SK-N-SH (cell line): ENCODE data around the gene SSRP1. TPM values are rescaled to one million over a fixed set of nuclear protein-coding genes. Genes with fewer than 3 reads are reported as not detected.

Experiments used
- CTCF ChIA-PET: fragments of 300-600, 350-600 bp; formaldehyde crosslinking; extraction: SDS; loops from one replicate; lab custom pipeline; 2021; lab: Yijun Ruan, JAX
- POLR2A ChIA-PET: fragments of 350-600 bp; sonication (Branson Sonifier 250); formaldehyde crosslinking; extraction: SDS; loops from one replicate; lab custom pipeline; 2020; ENCODE audit warnings: antibody characterized with exemption, inconsistent platforms; lab: Yijun Ruan, JAX
- DNase-seq: peaks from one replicate; pipeline ENCODE4 v3.0.0; 2012
- H2AFZ ChIP-seq: fragments of 200-600 bp; sonication (generic); 2 replicates; pipeline ENCODE4 v1.8.1; 2016; ENCODE audit warnings: antibody characterized with exemption, mild to moderate bottlenecking, low read depth
- H3F3A ChIP-seq: fragments of 200-600 bp; sonication (generic); replicated peaks from 2 replicates; pipeline ENCODE3; 2016; ENCODE audit warnings: antibody characterized with exemption, mild to moderate bottlenecking; ENCODE audit not compliant: insufficient read depth
- H3K27ac ChIP-seq, 2 experiments: fragments of 200-500 bp in 1 of 2; fragments of 200-600 bp in 1 of 2; sonication (Bioruptor generic) in 1 of 2; sonication (generic), shearing (Covaris generic) in 1 of 2; 2 replicates each; pipeline versions ENCODE4 v1.5.1 to v1.6.1; 2014 to 2016; ENCODE audit warnings: low read depth in 2 of 2, inconsistent platforms in 1 of 2, low read length in 1 of 2, mild to moderate bottlenecking in 1 of 2, mixed read lengths in 1 of 2
- H3K27me3 ChIP-seq: fragments of 200-600 bp; sonication (generic), shearing (Covaris generic); 2 replicates; pipeline ENCODE4 v1.6.1; 2016; ENCODE audit warnings: mixed run types; ENCODE audit not compliant: insufficient read depth
- H3K36me3 ChIP-seq, 2 experiments: fragments of 200-500 bp in 1 of 2; fragments of 200-600 bp in 1 of 2; sonication (Bioruptor generic) in 1 of 2; sonication (generic) in 1 of 2; replicated peaks in 1 of 2; 2 replicates each; pipeline versions ENCODE3 to v1.5.1; 2014 to 2016; ENCODE audit warnings: low read length in 1 of 2, mild to moderate bottlenecking in 1 of 2; ENCODE audit not compliant: insufficient read depth in 2 of 2, control insufficient read depth in 1 of 2
- H3K4me1 ChIP-seq, 2 experiments: fragments of 200-500 bp in 1 of 2; fragments of 200-600 bp in 1 of 2; sonication (Bioruptor generic) in 1 of 2; sonication (generic), shearing (Covaris generic) in 1 of 2; 2 replicates each; pipeline versions ENCODE4 v1.5.1 to v1.6.1; 2014 to 2016; ENCODE audit warnings: low read depth in 1 of 2, low read length in 1 of 2, mixed run types in 1 of 2; ENCODE audit not compliant: insufficient read depth in 2 of 2, control insufficient read depth in 1 of 2
- H3K4me2 ChIP-seq: fragments of 200-600 bp; sonication (generic), shearing (Covaris generic); 2 replicates; pipeline ENCODE4 v1.6.1; 2017; ENCODE audit warnings: mixed run types
- H3K4me3 ChIP-seq, 2 experiments: fragments of 200-500 bp in 1 of 2; fragments of 200-600 bp in 1 of 2; sonication (Bioruptor generic) in 1 of 2; sonication (generic), shearing (Covaris generic) in 1 of 2; 2 replicates each; pipeline versions ENCODE4 v1.5.1 to v1.8.1; 2014 to 2016; ENCODE audit warnings: low read depth in 2 of 2, inconsistent platforms in 1 of 2, low read length in 1 of 2, mild to moderate bottlenecking in 1 of 2, mixed read lengths in 1 of 2, moderate library complexity in 1 of 2
- H3K79me2 ChIP-seq: fragments of 200-600 bp; sonication (generic); 2 replicates; pipeline ENCODE4 v1.8.1; 2017; ENCODE audit warnings: mild to moderate bottlenecking; ENCODE audit not compliant: insufficient read depth
- H3K9ac ChIP-seq: fragments of 200-600 bp; sonication (generic); 2 replicates; pipeline ENCODE4 v1.6.1; 2017; ENCODE audit warnings: mixed run types
- H3K9me2 ChIP-seq: fragments of 200-600 bp; sonication (generic); 2 replicates; pipeline ENCODE4 v1.6.1; 2017; ENCODE audit warnings: mixed run types
- H3K9me3 ChIP-seq: fragments of 200-600 bp; sonication (generic); 2 replicates; pipeline ENCODE4 v1.6.1; 2017; ENCODE audit warnings: mixed run types, mild to moderate bottlenecking, moderate library complexity
- H4K20me1 ChIP-seq: fragments of 200-600 bp; sonication (generic); 2 replicates; pipeline ENCODE4 v1.6.1; 2017; ENCODE audit warnings: mild to moderate bottlenecking, mixed run types; ENCODE audit not compliant: insufficient read depth
- EZH2phosphoT487 ChIP-seq: fragments of 200-600 bp; sonication (generic); IDR thresholded peaks from 2 replicates; pipeline ENCODE4 v1.6.1; 2017; ENCODE audit warnings: low read depth, mixed run types, mild to moderate bottlenecking, antibody characterized with exemption, moderate library complexity, borderline replicate concordance
- FOSL2 ChIP-seq: IDR thresholded peaks from 2 replicates; pipeline ENCODE4 v1.4.0; 2012; ENCODE audit warnings: low read depth, mild to moderate bottlenecking, moderate library complexity, borderline replicate concordance
- FOXJ3 ChIP-seq: sonication (generic); formaldehyde crosslinking; IDR thresholded peaks from 2 replicates; pipeline ENCODE4 v1.5.1; 2020; ENCODE audit warnings: mild to moderate bottlenecking, missing genetic modification reagents
- JUND ChIP-seq: IDR thresholded peaks from 2 replicates; pipeline ENCODE4 v1.4.0; 2012
- NRF1 ChIP-seq: IDR thresholded peaks from 2 replicates; pipeline ENCODE4 v1.6.1; 2012; ENCODE audit warnings: low read depth, mild to moderate bottlenecking, low read length
- RAD21 ChIP-seq: IDR thresholded peaks from 2 replicates; pipeline ENCODE4 v1.6.1; 2012; ENCODE audit warnings: mild to moderate bottlenecking, low read length
- TEAD4 ChIP-seq: IDR thresholded peaks from 2 replicates; pipeline ENCODE4 v1.4.0; 2012; ENCODE audit warnings: mild to moderate bottlenecking, borderline replicate concordance; ENCODE audit not compliant: insufficient read depth
- YY1 ChIP-seq: IDR thresholded peaks from 2 replicates; pipeline ENCODE4 v1.4.0; 2012; ENCODE audit warnings: low read depth, mild to moderate bottlenecking
- WGBS: methylation state at CpG from one replicate; pipeline ENCODE4 v1.1.6; 2017; ENCODE audit warnings: low lambda C conversion rate; 5-methylcytosine and 5-hydroxymethylcytosine counted together
- polyA plus RNA-seq, 3 experiments: library from polyadenylated mRNA; depleted of rRNA; stranded (reverse); fragments of >200 nt; gene quantifications; 2 replicates each; pipeline ENCODE4 v1.2.3, GENCODE V29; 2012
- TF ChIP-seq, protein P1 (sequence below): IDR thresholded peaks from 2 replicates; pipeline ENCODE4 v1.6.1; 2012; ENCODE audit warnings: mild to moderate bottlenecking, low read depth, low read length, moderate library complexity
- TF ChIP-seq, protein P2 (sequence below): fragments of 150-350 bp; IDR thresholded peaks from 2 replicates; pipeline ENCODE4 v1.6.1; 2017; ENCODE audit warnings: antibody characterized with exemption, low read length, low read depth, borderline replicate concordance
- TF ChIP-seq, protein P3 (sequence below): fragments of 200-600 bp; sonication (generic); IDR thresholded peaks from 2 replicates; pipeline ENCODE4 v1.6.1; 2017; ENCODE audit warnings: antibody characterized with exemption, mild to moderate bottlenecking, moderate library complexity
- TF ChIP-seq, protein P4 (sequence below): IDR thresholded peaks from 2 replicates; pipeline ENCODE4 v1.4.0; 2012; ENCODE audit warnings: low read depth, borderline replicate concordance

The SSRP1 gene
- polyA plus RNA-seq, 1 of the 3 experiments (the other 2 are of a cell fraction) = 137 TPM

DNA sequence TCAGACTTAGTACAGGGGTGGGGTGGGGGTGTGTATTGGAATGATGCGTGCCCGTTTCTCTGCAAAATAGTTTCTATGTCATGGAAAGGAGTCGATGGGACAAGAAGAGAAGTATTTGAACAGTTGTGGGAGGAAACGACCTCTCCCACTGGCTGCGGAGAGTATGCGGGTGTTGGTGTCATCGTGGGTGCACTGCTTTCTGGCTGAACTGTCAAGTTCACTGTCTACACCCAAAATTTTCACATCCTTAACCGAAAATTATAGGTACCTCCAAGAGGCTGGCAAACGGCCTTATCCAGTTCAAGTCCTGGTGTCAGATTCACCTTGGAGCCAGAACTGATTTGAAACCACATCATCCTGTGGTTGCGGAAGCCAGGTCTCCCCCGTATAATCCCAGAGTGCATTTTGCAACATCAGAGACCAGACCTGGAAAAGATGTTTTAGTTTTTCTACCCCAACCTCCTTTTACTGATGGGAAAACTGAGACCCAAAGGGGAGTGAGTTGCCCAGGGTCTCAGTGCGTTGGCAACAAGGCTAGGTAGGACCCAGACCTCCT is 497 bp upstream of the SSRP1 start:
- H2AFZ ChIP-seq = peak overlapping the region; percentile 83
- H3K9me3 ChIP-seq = no peaks in the 10 kb centered on the region
- H3K4me3 ChIP-seq = peak overlapping the region; percentile 69 to 87
- peaks cover 17 to 22% of the 10 kb centered on the region in 2 experiments for H3K36me3 ChIP-seq
- peak overlapping the region; percentile 95 for H3K4me2 ChIP-seq
- H3K27ac ChIP-seq = peak overlapping the region; percentile 37 to 85; a peak in 3 of 4 replicates
- no peaks in the 10 kb centered on the region for H4K20me1 ChIP-seq
- H3K79me2 ChIP-seq = peaks cover 39% of the 10 kb centered on the region
- H3K27me3 ChIP-seq = no peaks in the 10 kb centered on the region
- no peaks in the 10 kb centered on the region for H3F3A ChIP-seq
- no peaks in the 10 kb centered on the region for H3K9me2 ChIP-seq
- ChIA-PET CTCF (interaction anchor here (1.1 to 1.9 kb wide), 3 partner anchors 9 to 14 kb away, joined by 3 to 6 read pairs (median 5); no protein-coding TSS in a partner anchor), POLR2A (interaction anchor here (3.2 kb wide), 1 partner anchor 11 kb away, joined by 29 read pairs; the partner anchor contains the start of gene TNKS1BP1)
- peaks cover 7 to 15% of the 10 kb centered on the region in 2 experiments; a peak in 3 of 4 replicates for H3K4me1 ChIP-seq
- DNase-seq = no peak
- H3K9ac ChIP-seq = peak overlapping the region; percentile 92
- TF ChIP-seq EZH2phosphoT487 (no peak), JUND (no peak), FOXJ3 (CRISPR knock-in tag) (no peak), RAD21 (no peak), FOSL2 (no peak), NRF1 (no peak), TEAD4 (no peak), YY1 (no peak)
- TF ChIP-seq, protein P1, sequence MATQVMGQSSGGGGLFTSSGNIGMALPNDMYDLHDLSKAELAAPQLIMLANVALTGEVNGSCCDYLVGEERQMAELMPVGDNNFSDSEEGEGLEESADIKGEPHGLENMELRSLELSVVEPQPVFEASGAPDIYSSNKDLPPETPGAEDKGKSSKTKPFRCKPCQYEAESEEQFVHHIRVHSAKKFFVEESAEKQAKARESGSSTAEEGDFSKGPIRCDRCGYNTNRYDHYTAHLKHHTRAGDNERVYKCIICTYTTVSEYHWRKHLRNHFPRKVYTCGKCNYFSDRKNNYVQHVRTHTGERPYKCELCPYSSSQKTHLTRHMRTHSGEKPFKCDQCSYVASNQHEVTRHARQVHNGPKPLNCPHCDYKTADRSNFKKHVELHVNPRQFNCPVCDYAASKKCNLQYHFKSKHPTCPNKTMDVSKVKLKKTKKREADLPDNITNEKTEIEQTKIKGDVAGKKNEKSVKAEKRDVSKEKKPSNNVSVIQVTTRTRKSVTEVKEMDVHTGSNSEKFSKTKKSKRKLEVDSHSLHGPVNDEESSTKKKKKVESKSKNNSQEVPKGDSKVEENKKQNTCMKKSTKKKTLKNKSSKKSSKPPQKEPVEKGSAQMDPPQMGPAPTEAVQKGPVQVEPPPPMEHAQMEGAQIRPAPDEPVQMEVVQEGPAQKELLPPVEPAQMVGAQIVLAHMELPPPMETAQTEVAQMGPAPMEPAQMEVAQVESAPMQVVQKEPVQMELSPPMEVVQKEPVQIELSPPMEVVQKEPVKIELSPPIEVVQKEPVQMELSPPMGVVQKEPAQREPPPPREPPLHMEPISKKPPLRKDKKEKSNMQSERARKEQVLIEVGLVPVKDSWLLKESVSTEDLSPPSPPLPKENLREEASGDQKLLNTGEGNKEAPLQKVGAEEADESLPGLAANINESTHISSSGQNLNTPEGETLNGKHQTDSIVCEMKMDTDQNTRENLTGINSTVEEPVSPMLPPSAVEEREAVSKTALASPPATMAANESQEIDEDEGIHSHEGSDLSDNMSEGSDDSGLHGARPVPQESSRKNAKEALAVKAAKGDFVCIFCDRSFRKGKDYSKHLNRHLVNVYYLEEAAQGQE = no peak
- TF ChIP-seq, protein P2, sequence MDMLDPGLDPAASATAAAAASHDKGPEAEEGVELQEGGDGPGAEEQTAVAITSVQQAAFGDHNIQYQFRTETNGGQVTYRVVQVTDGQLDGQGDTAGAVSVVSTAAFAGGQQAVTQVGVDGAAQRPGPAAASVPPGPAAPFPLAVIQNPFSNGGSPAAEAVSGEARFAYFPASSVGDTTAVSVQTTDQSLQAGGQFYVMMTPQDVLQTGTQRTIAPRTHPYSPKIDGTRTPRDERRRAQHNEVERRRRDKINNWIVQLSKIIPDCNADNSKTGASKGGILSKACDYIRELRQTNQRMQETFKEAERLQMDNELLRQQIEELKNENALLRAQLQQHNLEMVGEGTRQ = no peak
- TF ChIP-seq, protein P3, sequence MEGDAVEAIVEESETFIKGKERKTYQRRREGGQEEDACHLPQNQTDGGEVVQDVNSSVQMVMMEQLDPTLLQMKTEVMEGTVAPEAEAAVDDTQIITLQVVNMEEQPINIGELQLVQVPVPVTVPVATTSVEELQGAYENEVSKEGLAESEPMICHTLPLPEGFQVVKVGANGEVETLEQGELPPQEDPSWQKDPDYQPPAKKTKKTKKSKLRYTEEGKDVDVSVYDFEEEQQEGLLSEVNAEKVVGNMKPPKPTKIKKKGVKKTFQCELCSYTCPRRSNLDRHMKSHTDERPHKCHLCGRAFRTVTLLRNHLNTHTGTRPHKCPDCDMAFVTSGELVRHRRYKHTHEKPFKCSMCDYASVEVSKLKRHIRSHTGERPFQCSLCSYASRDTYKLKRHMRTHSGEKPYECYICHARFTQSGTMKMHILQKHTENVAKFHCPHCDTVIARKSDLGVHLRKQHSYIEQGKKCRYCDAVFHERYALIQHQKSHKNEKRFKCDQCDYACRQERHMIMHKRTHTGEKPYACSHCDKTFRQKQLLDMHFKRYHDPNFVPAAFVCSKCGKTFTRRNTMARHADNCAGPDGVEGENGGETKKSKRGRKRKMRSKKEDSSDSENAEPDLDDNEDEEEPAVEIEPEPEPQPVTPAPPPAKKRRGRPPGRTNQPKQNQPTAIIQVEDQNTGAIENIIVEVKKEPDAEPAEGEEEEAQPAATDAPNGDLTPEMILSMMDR = no peak
- TF ChIP-seq, protein P4, sequence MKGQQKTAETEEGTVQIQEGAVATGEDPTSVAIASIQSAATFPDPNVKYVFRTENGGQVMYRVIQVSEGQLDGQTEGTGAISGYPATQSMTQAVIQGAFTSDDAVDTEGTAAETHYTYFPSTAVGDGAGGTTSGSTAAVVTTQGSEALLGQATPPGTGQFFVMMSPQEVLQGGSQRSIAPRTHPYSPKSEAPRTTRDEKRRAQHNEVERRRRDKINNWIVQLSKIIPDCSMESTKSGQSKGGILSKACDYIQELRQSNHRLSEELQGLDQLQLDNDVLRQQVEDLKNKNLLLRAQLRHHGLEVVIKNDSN = no peak
- WGBS = 45% methylated on average over 11 of the region's 12 CpGs
